ENCODE data around the gene NUMA1. TPM values are rescaled to one million over a fixed set of nuclear protein-coding genes. Genes with fewer than 3 reads are reported as not detected.

Gene NUMA1
- total RNA-seq, 1 donor from 2014 or later = 129 TPM

DNA sequence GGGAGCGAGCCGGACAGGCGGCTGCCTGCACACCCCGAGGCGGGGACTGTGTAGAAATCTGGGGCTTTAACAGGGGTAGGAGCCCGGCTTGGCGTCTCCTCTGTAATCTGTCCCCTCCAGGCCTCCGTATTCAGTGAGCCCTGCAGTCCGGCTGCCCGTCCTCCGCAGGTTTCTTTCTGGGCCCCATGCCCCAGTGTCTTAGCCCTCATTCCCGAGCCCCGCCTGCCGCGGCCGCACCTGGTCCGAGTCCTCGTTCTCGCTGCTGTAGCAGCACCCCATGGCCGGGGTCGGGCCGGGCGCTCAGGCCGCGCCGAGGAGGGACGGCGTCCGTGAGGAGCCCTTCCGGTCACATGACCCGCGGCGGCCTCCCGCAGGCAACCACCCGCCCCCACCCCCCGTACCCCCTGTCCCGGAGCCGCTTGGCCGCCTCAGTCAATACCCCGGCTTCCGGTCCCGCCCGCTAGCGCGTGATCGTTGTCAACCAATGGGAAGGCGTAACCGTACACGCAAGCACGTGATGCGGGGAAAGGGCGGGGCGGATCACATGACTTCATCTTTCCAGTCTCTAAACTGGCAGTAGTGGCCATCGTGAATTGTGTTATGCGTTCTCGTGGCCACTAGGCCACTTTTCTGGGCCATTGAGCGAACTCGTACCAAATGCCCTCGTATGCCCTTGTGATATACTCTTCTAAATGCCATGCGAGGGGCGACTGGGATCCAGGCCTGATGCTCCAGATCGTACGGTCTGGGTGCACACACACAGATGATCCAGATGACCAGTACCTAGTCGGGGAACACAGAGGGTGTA, 22.8 kb upstream of the NUMA1 start, which contains the start of gene LAMTOR1:
Gene LAMTOR1, minus strand, starts transcription at position 352 of the 808 bp plus-strand sequence. Its CDS starts 73 bp downstream, at position 279.
- DNase-seq = peak; percentile 96

GRCh38 chr11:72102631-72102945, 22.2 kb upstream of the NUMA1 start:
- DNase-seq = no peak

- DNase-seq = no peak
These were observed 21.8 kb upstream of the NUMA1 start for GRCh38 chr11:72102162-72102561.

DNA sequence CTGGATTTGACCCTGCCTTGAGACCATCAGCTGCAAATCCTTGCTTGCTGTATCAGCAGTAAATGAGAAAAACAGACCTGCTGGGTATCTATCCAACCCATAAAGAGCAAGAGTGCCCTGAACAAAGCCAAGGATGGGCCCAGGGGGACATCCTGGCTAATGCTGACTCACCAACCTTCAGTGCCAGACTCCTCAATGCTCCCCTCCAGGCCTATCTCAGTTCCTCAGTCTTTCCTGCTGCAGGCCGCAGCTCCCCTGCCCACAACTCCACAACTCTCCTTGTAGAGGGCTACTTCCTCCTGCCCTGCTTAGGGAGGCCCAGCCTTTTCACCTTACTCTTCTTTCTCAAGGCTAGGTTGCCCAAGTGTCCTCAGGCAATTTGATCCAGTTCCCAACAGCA, 20.1 kb upstream of the NUMA1 start:
- no peak for DNase-seq

DNA sequence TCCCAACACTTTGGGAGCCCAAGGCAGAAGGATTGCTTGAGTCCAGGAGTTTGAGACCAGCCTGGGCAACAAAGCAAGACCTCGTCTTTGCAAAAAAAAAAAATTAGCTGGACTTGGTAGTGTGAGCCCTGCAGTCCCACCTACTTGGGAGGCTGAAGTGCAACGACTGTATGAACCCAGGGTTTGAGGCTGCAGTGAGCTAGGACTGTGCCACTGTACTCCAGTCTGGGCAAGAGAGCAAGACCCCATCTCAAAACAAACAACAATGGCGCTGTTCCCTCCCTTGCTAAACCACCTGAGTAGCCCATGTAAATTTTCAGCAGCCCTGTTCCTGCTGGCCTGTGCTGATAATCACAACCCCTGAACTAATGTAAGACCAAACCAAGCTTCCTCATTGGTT, 19.7 kb upstream of the NUMA1 start:
- DNase-seq = no peak

DNA sequence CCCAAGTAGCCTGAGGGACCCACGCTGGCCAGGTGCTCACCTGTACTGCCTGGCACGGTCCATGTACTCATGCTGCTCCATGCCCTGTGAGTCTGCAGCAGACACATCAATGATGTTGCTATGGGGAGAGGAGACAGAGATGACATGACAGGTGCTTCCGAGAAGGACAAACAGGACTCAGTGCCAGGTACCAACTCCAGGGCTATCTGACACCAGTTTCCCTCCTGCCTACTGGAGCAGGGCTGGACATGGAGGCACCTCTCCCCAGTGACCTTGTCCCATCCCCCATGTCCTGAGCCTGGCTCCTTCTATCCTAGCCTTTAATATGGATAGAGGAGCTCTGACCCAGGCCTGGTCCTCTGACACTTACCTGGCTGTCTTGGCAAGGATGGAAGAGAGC, 18.4 kb upstream of the NUMA1 start:
- no peak for DNase-seq

DNA sequence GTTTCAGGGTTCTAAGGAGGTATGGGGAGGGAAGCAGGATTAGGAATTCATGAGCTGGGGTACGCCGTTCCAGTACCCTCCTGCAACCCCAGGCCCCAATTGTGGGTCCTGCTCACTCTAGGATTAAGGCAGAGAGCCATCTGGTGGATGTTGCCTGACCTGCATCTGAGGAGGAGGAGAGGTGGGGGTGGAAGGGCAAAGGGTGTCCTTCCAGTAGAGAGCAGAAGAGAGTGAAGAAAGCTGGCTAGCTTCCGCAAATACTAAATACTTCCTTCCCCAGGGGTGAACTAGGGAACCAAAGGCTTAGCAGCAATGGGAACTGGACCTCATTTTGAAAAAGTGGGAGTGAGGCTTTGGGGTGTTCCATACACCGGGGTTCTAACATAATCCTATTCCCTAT, 10.9 kb upstream of the NUMA1 start:
- peak; percentile 42 for DNase-seq

GRCh38 chr11:72088076-72088808, 7.9 kb upstream of the NUMA1 start:
- DNase-seq = no peak

DNA sequence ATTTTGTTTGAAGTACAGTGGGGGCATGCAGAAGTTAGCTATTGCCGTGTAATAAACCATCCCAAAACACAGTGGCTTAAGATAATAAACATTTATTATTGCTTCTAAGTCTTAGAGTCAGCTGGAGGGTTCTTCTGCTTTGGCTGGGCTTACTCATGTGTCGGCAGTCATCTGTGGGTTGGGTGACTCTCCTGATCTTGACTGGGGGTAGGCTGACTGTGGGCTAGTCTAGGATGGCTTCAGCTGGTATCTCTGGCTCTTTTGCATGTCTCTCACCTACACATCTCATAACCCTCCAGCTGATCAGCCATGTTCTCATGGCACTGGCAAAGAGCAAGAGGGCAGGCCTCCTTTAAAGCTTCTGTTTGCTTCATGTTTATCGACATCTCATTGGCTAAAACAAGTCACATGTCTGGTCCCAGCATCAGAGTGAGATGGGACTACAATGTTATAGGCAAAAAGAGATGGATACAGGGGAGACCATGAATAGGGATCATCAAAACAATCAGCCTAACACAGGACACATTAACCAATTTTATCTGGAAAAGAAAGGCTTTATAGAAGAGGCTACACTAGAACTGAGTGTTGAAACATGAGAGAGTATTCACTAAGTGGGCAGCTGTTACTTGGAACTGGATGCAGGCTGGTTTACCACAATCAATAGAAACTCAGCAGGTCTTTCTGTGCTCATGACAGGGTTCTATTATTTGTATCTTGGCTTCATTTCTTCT, 5.4 kb upstream of the NUMA1 start:
- DNase-seq = no peak

- no peak for DNase-seq
These were observed 4.6 kb upstream of the NUMA1 start for GRCh38 chr11:72084965-72085364.

GRCh38 chr11:72084076-72084475, 3.7 kb upstream of the NUMA1 start:
- DNase-seq = no peak

GRCh38 chr11:72083414-72083813, 3.1 kb upstream of the NUMA1 start:
- DNase-seq = no peak

DNA sequence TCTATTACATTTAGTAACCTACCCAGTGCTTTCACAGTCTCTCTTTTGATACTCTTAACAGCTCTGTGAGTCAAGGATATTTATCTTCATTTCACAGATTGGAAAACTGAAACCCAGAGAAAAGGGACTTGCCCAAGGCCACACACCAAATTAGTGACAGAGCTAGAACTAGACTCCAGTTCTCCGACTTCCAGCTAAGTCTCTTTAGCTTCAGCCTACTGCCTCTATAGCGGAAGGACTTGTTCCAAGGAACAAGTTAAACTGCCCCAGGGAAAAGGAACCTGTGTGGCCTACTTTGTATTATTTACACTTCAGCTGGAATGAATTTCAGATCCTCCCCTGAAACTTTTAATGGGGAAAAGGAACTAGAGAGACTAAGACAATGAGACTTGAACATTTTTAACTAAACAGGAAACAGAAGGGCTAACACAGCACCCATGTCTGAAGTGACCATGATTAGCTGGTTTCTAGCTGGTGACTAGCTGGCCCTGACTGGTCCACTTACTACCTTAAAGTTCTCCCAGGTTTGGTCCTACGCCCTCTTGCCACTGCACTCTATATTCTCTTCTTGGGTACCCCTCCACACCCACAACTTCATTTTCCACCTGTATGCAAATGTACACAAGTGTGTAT, 1.6 kb upstream of the NUMA1 start:
- no peak for DNase-seq

- no peak for DNase-seq
These were observed 872 bp upstream of the NUMA1 start for GRCh38 chr11:72081184-72081644.

DNA sequence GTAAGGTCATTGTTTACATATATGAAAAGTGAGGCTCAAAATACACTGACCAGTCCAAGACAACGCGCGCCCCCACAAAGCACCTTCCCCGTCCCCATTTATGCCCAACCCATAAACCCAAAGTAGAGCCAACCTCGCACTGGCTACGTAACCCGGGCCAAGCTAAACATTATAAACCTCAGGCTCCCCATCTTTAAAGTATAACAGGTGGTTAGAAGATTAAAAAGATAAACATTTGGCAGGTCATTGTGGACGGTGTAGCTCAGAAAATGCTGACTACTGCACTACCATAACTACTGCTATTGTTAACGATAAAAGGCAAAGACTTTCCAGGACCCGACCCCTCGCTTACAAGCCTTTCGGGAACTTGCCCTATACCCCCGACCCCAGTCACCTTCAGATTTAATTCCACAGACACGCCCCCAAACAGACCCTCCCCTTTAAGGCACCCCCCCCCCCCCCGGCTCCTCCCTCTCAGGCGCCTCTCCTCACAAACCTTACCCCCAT, 470 bp downstream of the NUMA1 start:
- DNase-seq = no peak

GRCh38 chr11:72078477-72078876, 1.9 kb downstream of the NUMA1 start:
- no peak for DNase-seq

GRCh38 chr11:72075756-72076155, 4.6 kb downstream of the NUMA1 start:
- DNase-seq = no peak

DNA sequence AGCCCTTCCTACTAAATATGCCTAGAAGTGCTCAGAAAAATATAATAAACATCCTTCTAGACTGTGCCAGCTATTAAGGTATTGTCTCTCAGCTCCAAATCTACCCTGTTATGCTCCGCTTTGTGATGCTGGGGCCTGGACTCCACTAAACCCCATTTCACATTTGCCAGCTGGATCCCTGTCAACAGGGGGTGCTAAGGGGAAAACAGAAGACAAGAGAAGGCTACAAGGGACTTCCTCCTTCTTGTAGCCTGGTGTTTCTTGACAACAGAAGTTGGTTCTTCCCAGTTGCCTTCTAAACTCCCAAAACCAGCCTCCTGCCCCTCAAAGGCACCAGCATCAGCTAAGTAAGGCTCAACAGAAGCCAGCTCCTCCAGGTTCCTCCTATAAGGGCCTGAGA, 5.2 kb downstream of the NUMA1 start:
- no peak for DNase-seq

DNA sequence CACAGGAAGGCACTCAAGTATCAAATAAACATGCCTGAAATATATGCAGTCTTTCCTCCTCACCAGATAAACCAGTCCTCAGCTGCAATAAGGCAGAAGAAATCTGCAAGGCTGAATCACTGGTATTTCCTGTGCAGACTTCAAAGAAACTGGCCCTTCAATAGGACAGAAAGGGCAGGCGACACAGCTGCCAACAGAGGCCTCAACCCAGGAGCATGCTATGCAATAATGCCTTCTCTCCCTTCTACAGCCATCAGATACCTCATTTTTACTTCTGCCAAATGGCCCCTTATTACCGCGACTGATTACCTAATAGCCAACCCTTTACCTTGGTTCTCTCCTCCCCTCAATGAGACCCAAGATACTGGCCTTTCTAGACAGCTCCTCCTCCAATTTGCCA, 8.0 kb downstream of the NUMA1 start:
- DNase-seq = no peak

DNA sequence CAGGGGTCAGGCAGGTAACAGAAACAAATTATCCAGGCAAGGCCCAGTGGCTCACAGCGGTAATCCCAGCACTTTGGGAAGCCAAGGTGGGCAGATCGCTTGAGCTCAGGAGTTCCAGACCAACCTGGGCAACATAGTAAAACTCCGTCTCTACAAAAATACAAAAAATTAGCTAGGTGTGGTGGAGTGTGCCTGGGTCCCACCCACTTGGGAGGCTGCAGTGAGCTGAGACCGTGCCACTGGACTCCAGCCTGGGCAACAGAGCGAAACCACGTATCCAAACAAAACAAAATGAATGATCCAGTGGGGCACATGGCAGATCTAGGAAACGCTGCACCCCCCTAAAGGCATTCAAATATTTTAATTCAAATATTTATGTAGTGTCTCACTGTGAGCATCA, 9.9 kb downstream of the NUMA1 start:
- no peak for DNase-seq

- DNase-seq = peak; percentile 34
These were observed 10.5 kb downstream of the NUMA1 start for GRCh38 chr11:72069787-72070251.

DNA sequence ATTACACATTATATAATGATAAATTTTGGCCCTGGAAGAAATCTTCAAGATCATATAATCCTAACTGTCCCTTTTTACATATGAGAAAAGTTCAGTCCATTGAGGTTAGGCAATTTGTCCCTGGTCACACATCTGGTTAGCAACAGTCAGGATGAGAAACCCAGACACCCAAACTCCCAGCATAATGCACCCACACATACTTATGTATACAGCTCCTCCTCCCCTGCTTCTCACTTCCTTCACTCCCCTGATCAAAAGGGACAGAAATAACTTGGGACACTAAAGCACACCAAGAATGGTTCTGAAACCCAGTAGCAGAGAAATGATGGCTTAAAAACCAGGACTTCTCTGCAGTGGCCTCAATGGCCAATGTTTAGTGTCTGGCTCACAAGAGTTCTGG, 11.1 kb downstream of the NUMA1 start:
- DNase-seq = no peak

All from occipital lobe (tissue), 2 donors.